ENCODE measurements around the gene SLMAP.

SLMAP gene

GRCh38 chr3:57749542-57749941 is 6.6 kb upstream of the SLMAP start:
- no peak for DNase-seq (ENCODE audit: low spot score)

- no peak for DNase-seq (ENCODE audit: low spot score)
Observed at GRCh38 chr3:57752307-57752706, 3.8 kb upstream of the SLMAP start.

- DNase-seq (ENCODE audit: low spot score), result no peak
Observed at GRCh38 chr3:57753016-57753415, 3.1 kb upstream of the SLMAP start.

- DNase-seq (ENCODE audit: low spot score), result no peak
Observed at GRCh38 chr3:57755368-57755675, 787 bp upstream of the SLMAP start.

- peak; percentile 73 for DNase-seq (ENCODE audit: low spot score)
Observed at GRCh38 chr3:57756528-57757401, 656 bp downstream of the SLMAP start.

- no peak for DNase-seq (ENCODE audit: low spot score)
Observed at GRCh38 chr3:57757642-57758297, 1.7 kb downstream of the SLMAP start.

GRCh38 chr3:57758686-57759085 is 2.6 kb downstream of the SLMAP start:
- no peak for DNase-seq (ENCODE audit: low spot score)

- no peak for DNase-seq (ENCODE audit: low spot score)
Observed at GRCh38 chr3:57764794-57765193, 8.7 kb downstream of the SLMAP start.

GRCh38 chr3:57768595-57768994 is 12.5 kb downstream of the SLMAP start:
- DNase-seq (ENCODE audit: low spot score), result no peak

GRCh38 chr3:57770009-57770827 is 14.1 kb downstream of the SLMAP start:
- DNase-seq (ENCODE audit: low spot score), result no peak

- DNase-seq (ENCODE audit: low spot score), result no peak
Observed at GRCh38 chr3:57772251-57772650, 16.1 kb downstream of the SLMAP start.

GRCh38 chr3:57777774-57778173 is 21.7 kb downstream of the SLMAP start:
- no peak for DNase-seq (ENCODE audit: low spot score)

- DNase-seq (ENCODE audit: low spot score), result no peak
Observed at GRCh38 chr3:57778494-57778893, 22.4 kb downstream of the SLMAP start.

GRCh38 chr3:57779666-57780065 is 23.6 kb downstream of the SLMAP start:
- DNase-seq (ENCODE audit: low spot score), result no peak

GRCh38 chr3:57783186-57784088 is 27.3 kb downstream of the SLMAP start:
- no peak for DNase-seq (ENCODE audit: low spot score)

- DNase-seq (ENCODE audit: low spot score), result no peak
Observed at GRCh38 chr3:57784089-57784735, 28.1 kb downstream of the SLMAP start.

- no peak for DNase-seq (ENCODE audit: low spot score)
Observed at GRCh38 chr3:57785446-57785845, 29.3 kb downstream of the SLMAP start.

- DNase-seq (ENCODE audit: low spot score), result no peak
Observed at GRCh38 chr3:57787867-57788623, 31.9 kb downstream of the SLMAP start.

- no peak for DNase-seq (ENCODE audit: low spot score)
Observed at GRCh38 chr3:57788624-57789018, 32.5 kb downstream of the SLMAP start.

GRCh38 chr3:57791245-57791644 is 35.1 kb downstream of the SLMAP start:
- DNase-seq (ENCODE audit: low spot score), result no peak

GRCh38 chr3:57792198-57792597 is 36.1 kb downstream of the SLMAP start:
- no peak for DNase-seq (ENCODE audit: low spot score)
